HG03066 (cell line): ENCODE results near the gene TBCB.
"Not testable (repeated sequence)": the region's sequence is repeated elsewhere in the genome, so short reads cannot be mapped to it uniquely, and the experiment has no call there.

Experiments
- ATAC-seq: cut with Tn5 transposase; IDR thresholded peaks from one replicate; pipeline ENCODE4 v1.9.1; 2021; ENCODE audit warnings: low read depth; ENCODE audit not compliant: unreplicated experiment

TBCB gene

DNA sequence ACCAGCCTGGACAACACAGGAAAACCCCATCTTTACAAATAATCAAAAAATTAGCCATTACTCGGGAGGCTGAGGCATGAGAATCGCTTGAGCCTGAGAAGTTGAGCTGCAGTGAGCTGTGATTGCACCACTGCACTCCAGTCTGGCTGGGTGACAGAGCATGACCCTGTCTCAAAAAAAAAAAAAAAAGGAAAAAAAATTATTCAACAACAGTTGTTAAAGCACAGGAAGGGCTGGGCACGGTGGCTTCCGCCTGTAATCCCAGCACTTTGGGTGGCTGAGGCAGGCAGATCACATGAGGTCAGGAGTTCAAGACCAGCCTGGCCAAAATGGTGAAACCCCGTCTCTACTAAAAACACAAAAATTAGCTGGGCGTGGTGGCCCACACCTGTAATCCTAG lies 16.0 kb downstream of the TBCB start:
- not testable (repeated sequence) for ATAC-seq

DNA sequence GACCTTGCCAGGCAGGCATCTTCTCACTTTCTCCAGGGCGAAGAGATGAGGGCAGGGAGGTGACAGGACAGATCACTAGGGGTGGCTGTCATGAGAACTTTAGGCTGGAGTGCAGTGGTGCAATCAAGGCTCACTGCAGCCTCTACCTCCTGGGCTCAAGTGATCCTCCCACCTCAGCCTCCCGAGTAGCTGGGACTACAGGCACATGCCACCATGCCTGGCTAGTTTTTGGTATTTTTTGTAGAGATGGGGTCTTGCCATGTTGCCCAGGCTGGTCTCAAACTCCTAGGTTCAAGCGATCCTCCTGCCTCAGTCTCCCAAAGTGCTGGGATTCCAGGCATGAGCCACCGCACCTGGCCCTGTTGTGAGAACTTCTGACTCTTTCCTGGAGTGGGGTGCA lies 19.6 kb downstream of the TBCB start:
- not testable (repeated sequence) for ATAC-seq

DNA sequence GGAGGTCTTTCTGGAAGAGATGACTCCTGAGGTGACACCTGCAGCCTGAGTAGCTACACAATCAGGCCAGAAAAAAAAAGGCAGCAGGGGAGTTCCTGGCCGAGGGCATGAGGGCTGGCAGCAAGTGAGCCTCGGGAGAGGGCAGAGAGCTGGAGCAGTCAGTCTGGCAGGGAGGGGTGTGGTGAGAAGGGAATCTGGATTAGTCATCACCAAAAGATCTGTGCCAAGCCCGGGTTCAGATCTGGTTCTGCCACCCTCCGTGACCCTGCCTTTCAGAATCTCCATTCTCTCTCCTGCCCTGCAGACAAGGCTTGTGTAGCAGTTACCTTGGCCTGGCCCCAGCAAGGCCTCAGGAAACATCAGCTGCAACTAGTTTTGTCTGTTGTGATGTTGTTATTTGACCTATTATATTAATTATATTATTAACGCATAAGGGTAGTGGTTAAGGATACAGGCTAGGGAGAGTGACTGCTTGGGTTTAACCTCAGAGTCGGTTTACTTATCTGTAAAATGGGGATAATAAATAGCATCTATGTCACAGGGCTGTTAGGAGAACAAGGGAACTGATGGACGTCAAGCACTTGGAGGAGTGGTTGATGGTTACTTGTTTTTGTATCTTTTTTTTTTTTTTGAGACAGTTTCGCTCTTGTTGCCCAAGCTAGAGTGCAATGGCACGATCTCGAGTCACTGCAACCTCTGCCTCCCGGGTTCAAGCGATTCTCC lies 21.9 kb downstream of the TBCB start:
- no peak for ATAC-seq

DNA sequence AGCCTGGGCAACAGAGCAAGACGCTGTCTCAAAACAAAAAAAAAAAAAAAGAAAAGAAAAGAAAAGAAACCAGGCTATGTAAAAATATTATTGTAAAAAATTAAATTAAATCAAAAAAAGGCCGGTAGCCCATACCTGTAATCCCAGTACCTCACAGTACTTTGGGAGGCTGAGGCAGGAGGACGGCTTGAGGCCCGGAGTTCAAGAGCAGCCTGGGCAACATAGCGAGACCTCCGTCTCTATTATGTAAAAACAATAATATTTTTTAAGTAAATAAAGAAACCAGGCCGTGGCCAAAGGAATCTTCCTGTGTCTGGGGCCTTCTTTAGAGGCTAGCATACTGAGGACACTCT lies 23.8 kb downstream of the TBCB start:
- ATAC-seq: no peak

DNA sequence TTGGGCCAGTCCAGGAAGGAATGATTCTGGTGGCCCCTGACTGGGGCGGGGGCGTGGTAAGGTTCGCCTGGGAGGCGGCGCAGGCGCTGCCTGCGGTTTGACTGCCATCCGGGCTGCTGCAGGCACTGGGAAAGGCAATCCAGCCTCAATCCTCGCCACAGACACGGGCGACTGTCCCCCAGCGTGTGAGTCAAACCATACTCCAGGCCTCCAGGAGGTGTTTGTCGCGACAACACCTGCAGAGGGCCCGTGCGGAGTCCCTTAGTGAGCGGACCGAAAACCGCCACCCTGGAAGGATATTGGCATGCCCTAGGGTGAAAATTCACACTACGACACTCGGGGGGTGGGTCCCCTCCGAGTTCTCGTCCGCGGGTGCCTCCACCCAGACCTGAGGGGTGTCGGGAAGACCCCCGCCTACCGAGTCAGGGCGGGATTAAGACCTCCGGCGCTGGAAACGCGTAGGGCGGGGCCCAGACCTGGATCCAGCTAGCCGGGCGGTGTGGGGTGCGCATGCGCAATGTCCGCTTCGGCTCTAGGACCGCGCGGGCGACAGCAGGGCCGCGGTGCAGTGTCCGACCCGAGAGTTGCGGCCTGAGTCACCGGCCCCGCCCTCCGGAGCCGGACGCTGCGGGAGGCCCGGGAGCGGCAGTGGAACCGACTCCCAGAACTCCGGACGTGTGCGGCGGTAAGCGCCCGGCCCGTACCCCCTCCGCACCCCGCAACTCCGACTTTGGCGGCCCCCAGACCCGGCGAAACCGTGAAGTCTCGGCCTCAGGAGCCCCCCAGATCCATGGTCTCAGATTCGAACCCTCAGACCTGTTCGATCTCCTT lies 24.4 kb downstream of the TBCB start, which contains the start of gene CAPNS1:
Gene CAPNS1 (plus strand): TSS at position 594 of the 831 bp plus-strand sequence. CDS start 946 bp downstream, outside the sequence.
- peak; percentile 70 for ATAC-seq

DNA sequence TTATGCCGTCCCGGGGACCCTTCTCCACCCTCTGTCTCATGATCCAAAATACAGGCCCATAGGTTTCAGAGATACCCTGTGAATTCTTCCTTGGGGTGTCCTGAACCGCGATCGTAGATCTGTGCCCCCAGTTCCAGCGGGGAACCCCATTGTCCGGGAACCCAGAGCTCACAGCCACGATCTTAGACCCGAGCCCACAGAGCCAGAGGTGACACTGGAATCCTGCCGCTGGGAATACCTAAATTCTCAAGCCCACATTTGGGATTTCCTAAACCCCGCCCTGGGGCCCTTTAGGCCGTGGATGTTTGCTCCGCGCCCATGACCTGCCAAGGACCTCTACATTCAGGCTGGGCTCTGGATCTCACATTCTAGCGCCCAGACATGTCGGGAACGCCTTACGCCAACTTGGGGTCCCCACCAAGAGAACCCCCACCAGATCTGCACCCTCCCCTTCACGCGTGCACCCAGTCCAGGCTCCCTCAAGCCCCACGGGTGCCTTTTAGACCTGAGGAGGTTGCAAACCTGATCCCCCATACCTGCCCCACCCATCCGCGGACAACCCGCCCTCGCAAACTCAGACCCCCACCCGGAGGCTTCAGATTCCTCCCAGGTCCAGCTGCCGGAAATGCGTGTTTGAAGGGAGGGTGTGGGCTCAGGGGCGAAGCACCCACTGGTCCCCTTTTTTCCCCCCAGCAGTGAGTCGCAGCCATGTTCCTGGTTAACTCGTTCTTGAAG lies 25.2 kb downstream of the TBCB start:
- ATAC-seq: no peak

DNA sequence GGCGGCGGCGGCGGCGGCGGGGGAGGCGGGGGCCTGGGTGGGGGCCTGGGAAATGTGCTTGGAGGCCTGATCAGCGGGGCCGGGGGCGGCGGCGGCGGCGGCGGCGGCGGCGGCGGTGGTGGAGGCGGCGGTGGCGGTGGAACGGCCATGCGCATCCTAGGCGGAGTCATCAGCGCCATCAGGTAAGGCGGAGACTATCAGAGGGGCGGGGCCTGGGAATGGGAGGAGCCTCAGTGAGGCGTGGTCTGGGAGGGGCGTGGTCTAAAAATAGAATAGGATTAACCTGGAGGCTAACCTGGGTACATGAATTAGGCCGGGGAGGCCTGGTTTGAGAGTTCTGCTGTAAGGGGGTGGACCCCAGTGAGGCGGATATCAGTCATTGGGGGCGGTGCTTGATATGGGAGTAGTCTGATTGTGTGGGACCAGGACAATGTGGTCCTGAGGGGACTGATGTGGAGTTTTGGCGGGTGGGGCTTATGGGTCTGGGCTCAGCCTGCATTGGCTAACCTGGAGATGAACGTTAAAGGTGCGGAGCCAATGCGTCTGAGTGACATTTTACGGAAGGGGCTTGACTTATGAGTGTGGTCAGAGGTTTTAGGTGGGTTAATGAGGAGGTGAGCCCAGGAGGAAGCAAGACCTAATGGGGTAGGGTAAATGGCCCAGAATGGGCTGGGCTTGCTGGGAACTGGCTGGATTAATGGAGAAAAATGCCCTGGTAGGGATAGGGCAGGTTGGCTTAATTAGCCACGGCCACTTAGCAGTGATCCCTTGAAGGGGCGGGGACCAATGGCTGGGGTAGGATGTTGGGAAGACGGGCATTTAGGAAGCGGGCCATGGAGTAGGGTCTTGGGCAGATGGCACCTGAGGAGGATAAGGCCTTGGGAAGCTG lies 26.0 kb downstream of the TBCB start:
- peak; percentile 46 for ATAC-seq

DNA sequence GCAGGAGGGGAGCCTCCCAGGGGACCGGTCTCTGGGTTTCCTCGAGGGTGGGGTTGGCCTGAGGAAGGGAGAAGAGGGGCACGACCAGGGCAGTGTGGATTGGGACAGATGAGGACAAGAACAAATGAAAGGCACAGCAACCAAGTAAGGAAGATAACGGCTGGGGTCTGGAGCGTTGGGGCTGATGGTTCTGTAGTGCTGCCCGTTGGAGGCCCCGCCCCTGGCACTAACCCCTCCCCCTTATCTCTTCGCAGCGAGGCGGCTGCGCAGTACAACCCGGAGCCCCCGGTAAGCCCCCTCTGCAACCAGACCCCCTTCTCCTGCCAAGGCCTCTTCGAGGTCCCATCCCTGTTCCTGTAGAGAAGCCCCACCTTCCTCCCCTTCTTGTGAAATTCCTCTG lies 26.8 kb downstream of the TBCB start:
- no peak for ATAC-seq

DNA sequence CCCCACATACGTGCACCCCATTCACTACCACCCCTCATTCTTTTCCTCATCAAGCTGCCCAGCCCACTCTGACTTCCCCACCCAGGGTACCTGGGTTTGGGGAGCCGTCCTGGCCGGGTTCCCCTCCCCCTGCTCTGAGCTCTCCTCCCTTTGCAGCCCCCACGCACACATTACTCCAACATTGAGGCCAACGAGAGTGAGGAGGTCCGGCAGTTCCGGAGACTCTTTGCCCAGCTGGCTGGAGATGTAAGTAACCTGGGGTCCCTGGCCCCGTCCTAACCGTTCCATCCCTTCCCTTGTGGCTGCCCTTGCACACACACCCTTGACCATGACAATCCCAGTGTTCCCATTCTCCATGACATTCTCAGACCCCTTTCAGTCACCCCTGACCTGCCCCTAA lies 27.2 kb downstream of the TBCB start:
- ATAC-seq: no peak

DNA sequence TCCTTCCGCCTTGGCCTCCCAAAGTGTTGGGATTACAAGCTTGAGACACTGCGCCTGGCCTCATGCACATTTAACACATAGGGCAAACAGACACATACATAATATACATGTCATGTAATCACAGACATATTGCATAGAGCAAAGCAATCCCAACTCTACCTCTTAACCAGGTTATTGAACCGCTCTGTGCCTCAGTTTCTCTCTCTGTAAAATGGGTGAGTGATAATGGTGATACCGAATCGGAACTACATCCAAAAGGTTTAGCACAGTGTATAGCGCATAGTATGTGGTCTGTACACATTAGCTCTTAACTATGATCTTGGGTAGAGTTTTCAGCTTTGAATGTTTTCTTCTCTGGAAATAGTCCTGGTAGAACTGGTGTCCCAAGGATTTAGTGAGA lies 29.4 kb downstream of the TBCB start:
- no peak for ATAC-seq

DNA sequence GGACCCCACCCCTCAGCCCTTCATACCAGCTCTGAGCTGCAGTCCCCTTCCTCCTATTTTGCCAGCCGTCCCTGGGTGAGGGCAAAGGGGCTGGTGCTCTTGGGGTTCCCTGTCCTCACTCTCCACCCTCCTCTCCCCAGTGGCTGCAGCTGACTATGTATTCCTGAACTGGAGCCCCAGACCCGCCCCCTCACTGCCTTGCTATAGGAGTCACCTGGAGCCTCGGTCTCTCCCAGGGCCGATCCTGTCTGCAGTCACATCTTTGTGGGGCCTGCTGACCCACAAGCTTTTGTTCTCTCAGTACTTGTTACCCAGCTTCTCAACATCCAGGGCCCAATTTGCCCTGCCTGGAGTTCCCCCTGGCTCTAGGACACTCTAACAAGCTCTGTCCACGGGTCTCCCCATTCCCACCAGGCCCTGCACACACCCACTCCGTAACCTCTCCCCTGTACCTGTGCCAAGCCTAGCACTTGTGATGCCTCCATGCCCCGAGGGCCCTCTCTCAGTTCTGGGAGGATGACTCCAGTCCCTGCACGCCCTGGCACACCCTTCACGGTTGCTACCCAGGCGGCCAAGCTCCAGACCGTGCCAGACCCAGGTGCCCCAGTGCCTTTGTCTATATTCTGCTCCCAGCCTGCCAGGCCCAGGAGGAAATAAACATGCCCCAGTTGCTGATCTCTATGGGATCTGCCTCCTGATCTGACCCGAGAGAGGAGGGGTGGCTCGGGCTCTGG lies 34.6 kb downstream of the TBCB start:
- ATAC-seq: no peak

DNA sequence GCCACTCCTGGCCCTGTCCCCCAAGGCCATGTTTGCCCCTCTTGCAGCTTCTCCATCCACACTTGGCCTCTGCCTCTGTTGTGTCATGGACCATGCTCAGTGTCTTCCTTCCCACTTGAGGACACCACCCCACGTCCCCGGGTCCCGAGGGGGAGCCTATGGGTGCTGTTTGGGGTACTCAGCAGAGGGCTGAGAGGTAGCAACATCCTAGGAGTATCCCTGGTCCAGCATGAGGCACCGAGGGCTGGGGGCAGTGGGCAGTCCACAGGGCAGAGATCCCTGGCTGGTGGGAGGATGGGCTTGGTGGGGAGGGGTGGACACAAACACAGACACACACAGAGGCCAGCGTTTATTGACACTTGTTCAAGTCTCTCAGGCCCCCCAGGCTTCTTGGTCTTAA lies 35.3 kb downstream of the TBCB start:
- ATAC-seq: no peak

DNA sequence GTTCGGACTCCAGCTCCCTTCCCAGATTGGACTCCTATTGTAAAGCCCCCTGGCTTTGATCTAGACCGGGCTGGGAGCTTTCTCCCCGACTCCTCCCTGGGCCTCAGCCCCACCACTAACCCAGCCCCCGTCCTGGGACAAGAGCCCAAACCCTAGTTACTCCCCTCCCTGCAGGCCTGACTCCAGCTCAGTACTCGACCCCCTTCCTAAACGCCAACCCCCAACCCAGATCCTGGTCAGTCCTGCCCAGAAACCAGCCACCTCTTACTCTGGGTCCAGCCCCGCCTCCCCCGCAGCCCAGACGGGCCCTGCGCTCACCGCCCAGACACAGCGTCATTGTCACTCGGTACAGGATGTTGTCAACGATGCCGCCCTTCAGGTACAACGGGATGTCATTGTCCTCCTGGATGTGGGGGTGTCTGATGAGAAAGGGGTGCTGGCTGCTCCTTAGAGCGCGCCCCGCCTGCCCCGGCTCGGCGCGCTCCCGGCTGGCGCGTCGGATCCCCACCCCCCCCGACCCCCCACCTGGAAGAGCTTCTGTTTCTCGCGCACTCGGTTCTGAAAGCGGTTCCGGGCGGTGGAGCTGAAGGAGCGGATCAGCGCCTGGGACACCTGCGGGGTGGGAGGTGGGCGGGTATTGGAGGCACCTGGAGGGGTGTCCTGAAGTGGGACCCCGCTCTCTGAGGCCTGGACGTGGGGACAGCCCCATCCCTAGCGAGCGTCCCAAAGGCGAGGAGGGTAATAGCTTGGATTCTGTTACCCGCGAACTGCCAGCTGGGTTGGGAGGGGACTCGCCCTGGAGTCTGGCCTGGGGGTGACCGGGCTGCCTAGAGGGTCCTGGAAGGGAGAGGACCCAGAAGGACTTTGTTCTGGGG lies 36.1 kb downstream of the TBCB start:
- ATAC-seq: no peak

DNA sequence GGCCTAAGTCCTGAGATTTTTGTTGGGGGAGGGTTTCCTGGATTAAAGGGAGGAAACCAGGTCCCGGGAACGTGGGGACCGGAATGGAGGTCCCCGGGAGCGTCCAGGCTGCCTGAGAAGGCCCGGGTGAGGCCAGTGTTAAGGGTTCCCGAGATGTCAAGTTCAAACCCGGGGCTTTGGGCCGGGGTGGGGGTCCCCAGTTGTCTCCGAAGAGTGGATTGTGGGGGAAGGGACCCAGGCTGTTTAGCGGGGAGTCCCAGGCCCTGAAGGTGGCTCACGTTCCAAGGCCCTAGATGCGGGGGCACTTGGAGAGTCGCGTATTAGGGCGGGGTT lies 36.7 kb downstream of the TBCB start:
- no peak for ATAC-seq

DNA sequence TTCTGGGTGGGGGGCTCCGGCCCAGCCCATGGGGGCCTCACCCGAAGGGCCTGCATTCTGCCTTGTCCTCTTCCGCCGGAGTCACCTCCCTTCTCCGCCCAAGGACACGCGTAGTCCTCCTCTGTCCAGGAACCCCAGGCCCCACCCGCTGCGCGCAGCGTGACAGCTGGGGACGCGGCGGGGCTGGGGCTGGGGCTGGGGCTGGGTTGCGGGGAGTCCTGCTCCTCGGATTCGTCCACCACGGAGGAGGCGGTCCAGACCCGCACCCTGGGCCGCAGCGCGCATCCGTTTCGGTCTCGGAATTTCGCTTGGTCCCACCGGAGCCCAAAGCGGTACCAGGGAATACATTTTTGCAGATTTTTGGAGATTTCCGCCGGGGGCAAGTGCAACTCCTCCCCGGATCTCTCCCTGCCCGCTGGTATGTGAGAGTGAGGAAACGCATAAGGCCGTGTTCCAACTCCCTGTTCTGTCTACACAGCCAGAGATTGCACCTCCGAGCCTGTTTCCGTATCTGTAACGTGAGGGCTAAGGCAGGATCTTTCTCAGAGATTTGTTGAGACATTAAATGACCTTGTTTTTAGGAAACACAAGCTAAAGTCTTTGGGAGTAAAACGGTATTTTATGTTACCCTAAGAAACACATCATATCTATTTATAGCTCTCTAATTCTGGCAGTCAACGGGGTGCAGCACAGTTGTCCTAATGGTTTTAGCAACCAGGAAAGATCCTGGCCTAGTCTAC lies 37.3 kb downstream of the TBCB start, which contains the start of gene COX7A1:
Gene COX7A1 (minus strand): TSS at position 96 of the 740 bp plus-strand sequence. CDS start 40 bp downstream, at position 56.
- no peak for ATAC-seq

DNA sequence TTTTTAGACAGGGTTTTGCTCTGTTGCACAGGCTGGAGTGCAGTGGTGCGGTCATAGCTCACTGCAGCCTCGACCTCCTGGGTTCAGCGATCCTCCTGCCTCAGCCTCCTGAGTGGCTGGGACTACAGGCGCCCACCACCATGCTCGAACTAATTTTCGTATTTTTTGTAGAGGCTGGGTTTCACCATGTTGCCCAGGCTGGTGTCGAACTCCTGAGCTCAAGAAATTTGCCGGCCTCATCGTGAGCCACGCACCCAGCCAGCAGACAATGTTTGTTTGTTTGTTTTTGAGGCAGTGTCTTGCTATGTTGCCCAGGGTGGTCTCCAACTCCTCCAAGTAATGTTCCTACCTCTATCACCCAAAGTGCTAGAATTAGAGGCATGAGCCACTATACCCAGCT lies 37.9 kb downstream of the TBCB start:
- ATAC-seq: no peak

DNA sequence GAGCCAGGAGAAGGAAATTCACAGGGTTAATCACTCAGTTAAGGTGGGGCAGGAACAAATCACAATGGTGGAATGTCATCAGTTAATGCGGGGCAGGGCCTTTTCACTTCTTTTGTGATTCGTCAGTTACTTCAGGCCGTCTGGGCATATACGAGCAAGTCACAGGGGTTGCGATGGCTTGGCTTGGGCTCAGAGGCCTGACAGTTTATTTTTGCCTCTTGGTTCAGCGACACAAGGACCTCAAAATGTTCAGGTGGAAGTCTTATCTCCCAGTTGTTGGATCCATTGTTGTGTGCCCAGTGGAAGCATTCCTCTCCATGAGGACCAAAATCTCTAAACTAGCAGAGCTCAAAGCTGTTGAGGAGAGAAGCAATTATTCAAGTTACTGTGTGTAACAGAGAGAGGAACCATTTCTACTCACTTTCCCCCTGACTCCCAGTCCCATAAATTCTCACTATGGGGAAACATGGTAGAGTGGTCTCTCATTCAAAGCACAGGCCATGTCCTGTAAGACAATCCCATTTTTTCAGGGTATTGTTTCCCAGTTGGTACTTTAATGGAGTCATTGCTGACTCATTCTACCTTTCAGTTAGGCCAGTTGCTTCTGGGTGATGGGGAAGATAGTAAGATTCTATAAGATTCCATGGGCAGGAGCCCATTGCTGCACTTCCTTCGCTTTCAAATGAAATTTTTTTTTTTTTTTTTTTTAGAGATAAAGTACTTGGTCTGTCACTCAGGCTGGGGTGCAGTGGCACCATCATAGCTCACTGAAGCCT lies 45.7 kb downstream of the TBCB start:
- ATAC-seq: no peak
